NCI-H1092 treated with DMSO at 0.1 percent for 48 hours (cell line): Measurements from ENCODE around the gene OGFOD2.
A peak's percentile ranks its signal among the peaks of the same experiment; 100 is the strongest.

Experiments
- DNase-seq: peaks from one replicate; lab custom pipeline; 2025; lab: John Stamatoyannopoulos, UW

Gene OGFOD2

GRCh38 chr12:122951979-122952892, 22.8 kb upstream of the OGFOD2 start:
- DNase-seq: peak; percentile 25

GRCh38 chr12:122955156-122955555, 19.9 kb upstream of the OGFOD2 start:
- DNase-seq: no peak

- DNase-seq: no peak
Observed at GRCh38 chr12:122956035-122956434, 19.0 kb upstream of the OGFOD2 start.

- DNase-seq: no peak
Observed at GRCh38 chr12:122958198-122958888, 16.7 kb upstream of the OGFOD2 start.

- no peak for DNase-seq
Observed at GRCh38 chr12:122959566-122960192, 15.4 kb upstream of the OGFOD2 start.

- DNase-seq: no peak
Observed at GRCh38 chr12:122960193-122960569, 14.9 kb upstream of the OGFOD2 start.

GRCh38 chr12:122961531-122962329, 13.3 kb upstream of the OGFOD2 start:
- peak; percentile 36 for DNase-seq

GRCh38 chr12:122963941-122964265, 11.1 kb upstream of the OGFOD2 start:
- peak; percentile 81 for DNase-seq

GRCh38 chr12:122964439-122965257, 10.4 kb upstream of the OGFOD2 start:
- no peak for DNase-seq

GRCh38 chr12:122965321-122965751, 9.7 kb upstream of the OGFOD2 start:
- DNase-seq: no peak

GRCh38 chr12:122965851-122966742, 8.9 kb upstream of the OGFOD2 start, which contains the start of gene ABCB9:
Gene ABCB9 (minus strand): TSS chr12:122966463. CDS start chr12:122960235, 6,228 bp downstream.
- DNase-seq: peak; percentile 77

GRCh38 chr12:122966743-122967550, 8.1 kb upstream of the OGFOD2 start:
- no peak for DNase-seq

- no peak for DNase-seq
Observed at GRCh38 chr12:122968104-122968503, 6.9 kb upstream of the OGFOD2 start.

GRCh38 chr12:122969676-122970075, 5.4 kb upstream of the OGFOD2 start:
- DNase-seq: no peak

GRCh38 chr12:122974274-122974891, 661 bp upstream of the OGFOD2 start:
- peak; percentile 95 for DNase-seq

- no peak for DNase-seq
Observed at GRCh38 chr12:122975790-122976647, 975 bp downstream of the OGFOD2 start.

- DNase-seq: no peak
Observed at GRCh38 chr12:122976648-122976975, 1.6 kb downstream of the OGFOD2 start.

GRCh38 chr12:122977153-122977552, 2.1 kb downstream of the OGFOD2 start:
- DNase-seq: no peak
